Caco-2 (cell line): Measurements from ENCODE around the gene ATL2. TPM values are rescaled to one million over a fixed set of nuclear protein-coding genes. Genes with fewer than 3 reads are reported as not detected.

Experiments
- BruUV-seq: library from RNA; stranded (reverse); fragments of 400-500 nt; replicated peaks from 2 replicates; lab custom pipeline; 2021; lab: Mats Ljungman, UMichigan
- CTCF ChIA-PET: fragments of 300-600 bp; sonication (Branson Sonifier 250); formaldehyde crosslinking; loops from one replicate; lab custom pipeline; 2022; ENCODE audit warnings: antibody characterized with exemption; lab: Charles Lee
- POLR2A ChIA-PET: fragments of 300-600 bp; sonication (Branson Sonifier 250); formaldehyde crosslinking; loops from one replicate; lab custom pipeline; 2022; ENCODE audit warnings: antibody characterized with exemption; lab: Charles Lee
- DNase-seq, 2 experiments: peaks; one replicate each; pipeline versions ENCODE4 v3.0.0 to v3.0.0-alpha.2; 2020 to 2022
- H3K27me3 ChIP-seq: replicated peaks from 2 replicates; pipeline ENCODE4 v1.6.0; 2011; ENCODE audit warnings: low read length; ENCODE audit not compliant: control insufficient read depth, insufficient read depth
- H3K36me3 ChIP-seq: 2 replicates; pipeline ENCODE4 v1.5.1; 2011; ENCODE audit warnings: low read length; ENCODE audit not compliant: control insufficient read depth, insufficient read depth
- H3K4me1 ChIP-seq: fragments of 250-450 bp; sonication (Bioruptor Pico); 2 replicates; pipeline ENCODE4 v1.5.1; 2020; ENCODE audit warnings: mild to moderate bottlenecking
- H3K4me3 ChIP-seq: 2 replicates; pipeline ENCODE4 v1.5.1; 2011; ENCODE audit warnings: low read depth, mild to moderate bottlenecking, control low read depth, low read length
- H3K9me3 ChIP-seq: fragments of 250-450 bp; sonication (Bioruptor Pico); 2 replicates; pipeline ENCODE4 v1.5.1; 2020; ENCODE audit warnings: mild to moderate bottlenecking, moderate library complexity
- H3K27ac Mint-ChIP-seq: one replicate; pipeline ENCODE4 v1.8.0; 2022; ENCODE audit warnings: mixed read lengths; ENCODE audit not compliant: unreplicated experiment
- H3K27me3 Mint-ChIP-seq: one replicate; pipeline ENCODE4 v1.8.0; 2022; ENCODE audit warnings: mixed read lengths; ENCODE audit not compliant: insufficient read depth, unreplicated experiment
- H3K36me3 Mint-ChIP-seq: one replicate; pipeline ENCODE4 v1.8.0; 2022; ENCODE audit warnings: mild to moderate bottlenecking, mixed read lengths; ENCODE audit not compliant: insufficient read depth, unreplicated experiment
- H3K4me1 Mint-ChIP-seq: one replicate; pipeline ENCODE4 v1.8.0; 2022; ENCODE audit warnings: low read depth, mixed read lengths; ENCODE audit not compliant: unreplicated experiment
- H3K4me3 Mint-ChIP-seq: one replicate; pipeline ENCODE4 v1.8.0; 2022; ENCODE audit warnings: mild to moderate bottlenecking, moderate library complexity, mixed read lengths; ENCODE audit not compliant: unreplicated experiment
- H3K9me3 Mint-ChIP-seq: one replicate; pipeline ENCODE4 v1.8.0; 2022; ENCODE audit warnings: mixed read lengths; ENCODE audit not compliant: unreplicated experiment
- CTCF ChIP-seq, 2 experiments: fragments of 200-600 bp in 1 of 2; IDR thresholded peaks; 1 replicate in 1 of 2; 2 replicates in 1 of 2; pipeline versions ENCODE4 v1.5.1 to v1.8.0; 2011 to 2022; ENCODE audit warnings: antibody characterized with exemption in 1 of 2, control low read depth in 1 of 2, inconsistent platforms in 1 of 2, low read depth in 1 of 2, low read length in 1 of 2, mild to moderate bottlenecking in 1 of 2, moderate library complexity in 1 of 2; ENCODE audit not compliant: insufficient read depth in 1 of 2, severe bottlenecking in 1 of 2, unreplicated experiment in 1 of 2
- intact Hi-C: fragments of 100-400 bp; cut with micrococcal nuclease; formaldehyde crosslinking; loops from one replicate; pipeline ENCODE4 v1.10.0; 2022; ENCODE audit not compliant: unreplicated experiment
- total RNA-seq: library from RNA; stranded (reverse); gene quantifications from 2 replicates; pipeline ENCODE4 v1.2.3, GENCODE V29; 2022

ATL2 gene
- total RNA-seq, 1 experiment from 2014 or later = 107 TPM

- no peak for TF ChIP-seq CTCF (IDR thresholded peaks at IDR 0.05; ENCODE audit: insufficient read depth in 1 of 2, low read depth in 1 of 2, low read length in 1 of 2, severe bottlenecking in 1 of 2, unreplicated experiment in 1 of 2)
- CTCF ChIA-PET = interaction anchor here (0.5 kb wide), 1 partner anchor 201 kb away, joined by 3 read pairs; no protein-coding TSS in a partner anchor
- Histone ChIP-seq H3K36me3 (no peaks in the 10 kb centered on the region), H3K27me3 (no peaks in the 10 kb centered on the region), H3K4me1 (peaks cover 65% of the 10 kb centered on the region), H3K9me3 (no peaks in the 10 kb centered on the region), H3K4me3 (no peak overlapping the region)
- intact Hi-C loops = loop anchor here (1.0 to 10.0 kb wide), 3 partner anchors 8 to 883 kb away; no protein-coding TSS in a partner anchor
- no peaks in the 10 kb centered on the region for H3K27me3 Mint-ChIP-seq
- H3K36me3 Mint-ChIP-seq = peaks cover 14% of the 10 kb centered on the region
- no peaks in the 10 kb centered on the region for H3K9me3 Mint-ChIP-seq
- peak overlapping the region; percentile 66 for H3K4me3 Mint-ChIP-seq
- peaks cover 51% of the 10 kb centered on the region for H3K4me1 Mint-ChIP-seq
- H3K27ac Mint-ChIP-seq = peak overlapping the region; percentile 97
- DNase-seq = peak; percentile 88 to 91
- BruUV-seq = TSS peak; percentile 89
- POLR2A ChIA-PET = no interaction called here
These were observed 99.6 kb downstream of the ATL2 start for GRCh38 chr2:38277245-38278116.

GRCh38 chr2:38274286-38275276 is 102.5 kb downstream of the ATL2 start:
- Mint-ChIP-seq H3K36me3 (peaks cover 14% of the 10 kb centered on the region), H3K9me3 (no peaks in the 10 kb centered on the region), H3K4me3 (no peak overlapping the region), H3K27ac (peak overlapping the region; percentile 70), H3K4me1 (peaks cover 51% of the 10 kb centered on the region), H3K27me3 (no peaks in the 10 kb centered on the region)
- POLR2A ChIA-PET = interaction anchor here (0.5 to 1.1 kb wide), 5 partner anchors 12 to 493 kb away, joined by 3 to 12 read pairs (median 5); partner anchors contain the start of gene CYP1B1
- H3K27me3 ChIP-seq = no peaks in the 10 kb centered on the region
- no peaks in the 10 kb centered on the region for H3K36me3 ChIP-seq
- intact Hi-C loops = loop anchor here (1.0 to 10.0 kb wide), 8 partner anchors 62 to 880 kb away; partner anchors contain the start of gene CYP1B1
- peak; percentile 62 to 69 for TF ChIP-seq CTCF (IDR thresholded peaks at IDR 0.05; ENCODE audit: insufficient read depth in 1 of 2, low read depth in 1 of 2, low read length in 1 of 2, severe bottlenecking in 1 of 2, unreplicated experiment in 1 of 2)
- no peak overlapping the region for H3K4me3 ChIP-seq
- no TSS peak for BruUV-seq
- CTCF ChIA-PET = interaction anchor here (0.6 to 1.6 kb wide), 30 partner anchors 12 to 879 kb away, joined by 3 to 37 read pairs (median 4); partner anchors contain the start of genes CYP1B1 and RMDN2
- H3K4me1 ChIP-seq = peaks cover 44% of the 10 kb centered on the region
- DNase-seq = peak in 1 of 2 experiments; percentile 69
- no peaks in the 10 kb centered on the region for H3K9me3 ChIP-seq
